Ectodermal cell (in vitro differentiated cells): ENCODE results near the gene DMBX1.

Experiments
- H3K27ac ChIP-seq: 2 replicates; pipeline ENCODE4 v1.7.0; 2013; ENCODE audit warnings: mild to moderate bottlenecking, low read depth, low read length; ENCODE audit not compliant: insufficient read depth, poor library complexity, severe bottlenecking
- H3K27me3 ChIP-seq: 2 replicates; pipeline ENCODE4 v1.7.0; 2013; ENCODE audit warnings: mild to moderate bottlenecking, low read length; ENCODE audit not compliant: insufficient read depth, control insufficient read depth, poor library complexity, severe bottlenecking
- H3K36me3 ChIP-seq: one replicate; pipeline ENCODE4 v1.7.0; 2013; ENCODE audit warnings: low read length; ENCODE audit not compliant: control insufficient read depth, insufficient read depth
- H3K4me1 ChIP-seq: one replicate; pipeline ENCODE4 v1.7.0; 2013; ENCODE audit warnings: low read length; ENCODE audit not compliant: control insufficient read depth, insufficient read depth
- H3K4me3 ChIP-seq: 2 replicates; pipeline ENCODE4 v1.7.0; 2013; ENCODE audit warnings: low read depth, low read length, control low read depth; ENCODE audit not compliant: insufficient read depth
- H3K9me3 ChIP-seq: 2 replicates; pipeline ENCODE4 v1.7.0; 2013; ENCODE audit warnings: mild to moderate bottlenecking, low read length, moderate library complexity; ENCODE audit not compliant: control insufficient read depth
- WGBS, 2 experiments: methylation state at CpG; one replicate each; pipeline ENCODE4 v1.1.7; 2013; ENCODE audit warnings: missing lambda C conversion rate in 2 of 2; 5-methylcytosine and 5-hydroxymethylcytosine counted together

The DMBX1 gene

GRCh38 chr1:46459315-46459714 lies 30.3 kb upstream of the DMBX1 start:
- H3K27me3 ChIP-seq: peaks cover 78% of the 10 kb centered on the region
- no peaks in the 10 kb centered on the region for H3K9me3 ChIP-seq
- no peak overlapping the region for H3K27ac ChIP-seq
- 92 to 93% methylated on average over 8 of the region's 8 CpGs for WGBS, 2 experiments
- peaks cover 45% of the 10 kb centered on the region for H3K4me1 ChIP-seq
- H3K4me3 ChIP-seq: no peak overlapping the region
- H3K36me3 ChIP-seq: no peaks in the 10 kb centered on the region

GRCh38 chr1:46461017-46461808 lies 28.4 kb upstream of the DMBX1 start:
- Histone ChIP-seq H3K27ac (no peak overlapping the region), H3K27me3 (peaks cover 80% of the 10 kb centered on the region), H3K4me1 (peaks cover 57% of the 10 kb centered on the region), H3K9me3 (no peaks in the 10 kb centered on the region), H3K36me3 (no peaks in the 10 kb centered on the region), H3K4me3 (no peak overlapping the region)
- WGBS, 2 experiments: 53 to 56% methylated on average over 11 of the region's 11 CpGs

- Histone ChIP-seq H3K9me3 (no peaks in the 10 kb centered on the region), H3K36me3 (no peaks in the 10 kb centered on the region), H3K27ac (no peak overlapping the region), H3K4me1 (peaks cover 59% of the 10 kb centered on the region), H3K27me3 (peaks cover 75% of the 10 kb centered on the region), H3K4me3 (no peak overlapping the region)
- WGBS, 2 experiments: 38 to 40% methylated on average over 5 of the region's 5 CpGs
Observed at GRCh38 chr1:46461809-46462448, 27.7 kb upstream of the DMBX1 start.

- 42 to 49% methylated on average over 4 of the region's 4 CpGs for WGBS, 2 experiments
- peaks cover 68% of the 10 kb centered on the region for H3K4me1 ChIP-seq
- peaks cover 79% of the 10 kb centered on the region for H3K27me3 ChIP-seq
- no peaks in the 10 kb centered on the region for H3K36me3 ChIP-seq
- no peaks in the 10 kb centered on the region for H3K9me3 ChIP-seq
- H3K4me3 ChIP-seq: no peak overlapping the region
- no peak overlapping the region for H3K27ac ChIP-seq
Observed at GRCh38 chr1:46464013-46464548, 25.6 kb upstream of the DMBX1 start.

GRCh38 chr1:46464915-46465314 lies 24.7 kb upstream of the DMBX1 start:
- Histone ChIP-seq H3K4me1 (peaks cover 71% of the 10 kb centered on the region), H3K27me3 (peaks cover 79% of the 10 kb centered on the region), H3K36me3 (no peaks in the 10 kb centered on the region), H3K27ac (no peak overlapping the region), H3K4me3 (no peak overlapping the region), H3K9me3 (no peaks in the 10 kb centered on the region)
- 44 to 59% methylated on average over 3 of the region's 3 CpGs for WGBS, 2 experiments

- no peaks in the 10 kb centered on the region for H3K9me3 ChIP-seq
- no peak overlapping the region for H3K27ac ChIP-seq
- WGBS, 2 experiments: 11 to 14% methylated on average over 20 of the region's 20 CpGs
- peak overlapping the region; percentile 16 for H3K4me3 ChIP-seq
- H3K36me3 ChIP-seq: no peaks in the 10 kb centered on the region
- H3K27me3 ChIP-seq: peaks cover 78% of the 10 kb centered on the region
- peaks cover 67% of the 10 kb centered on the region for H3K4me1 ChIP-seq
Observed at GRCh38 chr1:46465981-46466476, 23.6 kb upstream of the DMBX1 start.

- Histone ChIP-seq H3K27ac (no peak overlapping the region), H3K9me3 (no peaks in the 10 kb centered on the region)
Observed at GRCh38 chr1:46466477-46467182, 23.0 kb upstream of the DMBX1 start.

GRCh38 chr1:46467183-46467504 lies 22.5 kb upstream of the DMBX1 start:
- 33 to 37% methylated on average over 8 of the region's 8 CpGs for WGBS, 2 experiments
- Histone ChIP-seq H3K27me3 (peaks cover 76% of the 10 kb centered on the region), H3K9me3 (no peaks in the 10 kb centered on the region), H3K27ac (no peak overlapping the region), H3K4me3 (peak overlapping the region; percentile 16), H3K4me1 (peaks cover 56% of the 10 kb centered on the region), H3K36me3 (no peaks in the 10 kb centered on the region)

More at GRCh38 chr1:46466477-46467182, 23.0 kb upstream of the DMBX1 start:
- Histone ChIP-seq H3K27me3 (peaks cover 78% of the 10 kb centered on the region), H3K4me3 (peak overlapping the region; percentile 16), H3K36me3 (no peaks in the 10 kb centered on the region), H3K4me1 (peaks cover 61% of the 10 kb centered on the region)
- WGBS, 2 experiments: 3 to 4% methylated on average over 84 of the region's 84 CpGs

GRCh38 chr1:46469881-46470280 lies 19.8 kb upstream of the DMBX1 start:
- Histone ChIP-seq H3K9me3 (no peaks in the 10 kb centered on the region), H3K27ac (no peak overlapping the region), H3K4me1 (peaks cover 57% of the 10 kb centered on the region), H3K4me3 (no peak overlapping the region), H3K27me3 (peaks cover 75% of the 10 kb centered on the region), H3K36me3 (no peaks in the 10 kb centered on the region)
- WGBS, 2 experiments: 20 to 24% methylated on average over 4 of the region's 4 CpGs
